Urinary bladder (tissue), 4 donors: ENCODE measurements around the gene C9orf152. TPM values are rescaled to one million over a fixed set of nuclear protein-coding genes. Genes with fewer than 3 reads are reported as not detected.

Experiments
- DNase-seq: peaks from one replicate; pipeline ENCODE4 v3.0.0-alpha.2; 2015; ENCODE audit errors: extremely low spot score
- H3K27ac ChIP-seq: one replicate; pipeline ENCODE4 v1.5.1; 2013; ENCODE audit warnings: low read depth, mild to moderate bottlenecking, moderate library complexity
- H3K36me3 ChIP-seq: one replicate; pipeline ENCODE4 v1.6.1; 2013; ENCODE audit warnings: mild to moderate bottlenecking, moderate library complexity; ENCODE audit not compliant: insufficient read depth
- H3K4me1 ChIP-seq: one replicate; pipeline ENCODE4 v1.6.1; 2013; ENCODE audit warnings: mild to moderate bottlenecking, moderate library complexity; ENCODE audit not compliant: insufficient read depth
- H3K4me3 ChIP-seq: one replicate; pipeline ENCODE4 v1.5.1; 2013; ENCODE audit warnings: low read depth, low read length
- WGBS: extraction: QIAGEN DNeasy Blood & Tissue Kit; methylation state at CpG from one replicate; pipeline ENCODE4 v1.1.7; 2013; 5-methylcytosine and 5-hydroxymethylcytosine counted together
- polyA plus RNA-seq: library from polyadenylated mRNA; stranded (reverse); fragments of 200-250 nt; gene quantifications from one replicate; pipeline ENCODE4 v1.2.3, GENCODE V29; 2013
- total RNA-seq: library from RNA; depleted of rRNA; stranded (reverse); fragments of >200 nt; gene quantifications from one replicate; pipeline ENCODE4 v1.2.3, GENCODE V29; 2014
- donor health status: healthy with polysubstance abuse.
- donor health status: healthy.

Gene C9orf152
- total and polyA plus RNA-seq, 2 donors = 0.16 to 0.32 TPM

GRCh38 chr9:110183208-110184145 lies 24.5 kb downstream of the C9orf152 start:
- no peak overlapping the region for H3K27ac ChIP-seq
- WGBS = 75% methylated on average over 7 of the region's 7 CpGs
- DNase-seq = no peak
- H3K4me3 ChIP-seq = no peak overlapping the region
- peaks cover 1% of the 10 kb centered on the region for H3K4me1 ChIP-seq
- no peaks in the 10 kb centered on the region for H3K36me3 ChIP-seq

- no peak overlapping the region for H3K4me3 ChIP-seq
- DNase-seq = no peak
- H3K4me1 ChIP-seq = peaks cover 1% of the 10 kb centered on the region
- H3K27ac ChIP-seq = no peak overlapping the region
- no peaks in the 10 kb centered on the region for H3K36me3 ChIP-seq
- WGBS = 70% methylated on average over 7 of the region's 7 CpGs
These were observed 27.2 kb downstream of the C9orf152 start for GRCh38 chr9:110180511-110181434.

GRCh38 chr9:110179734-110180133 lies 28.2 kb downstream of the C9orf152 start:
- 85% methylated on average over 4 of the region's 4 CpGs for WGBS
- DNase-seq = no peak
- Histone ChIP-seq H3K36me3 (no peaks in the 10 kb centered on the region), H3K4me3 (no peak overlapping the region), H3K4me1 (peaks cover 1% of the 10 kb centered on the region), H3K27ac (no peak overlapping the region)

- DNase-seq = no peak
- Histone ChIP-seq H3K4me3 (no peak overlapping the region), H3K36me3 (no peaks in the 10 kb centered on the region), H3K27ac (no peak overlapping the region), H3K4me1 (peaks cover 1% of the 10 kb centered on the region)
- WGBS = 61% methylated on average over 1 of the region's 1 CpG
These were observed 29.7 kb downstream of the C9orf152 start for GRCh38 chr9:110178281-110178680.

- Histone ChIP-seq H3K36me3 (no peaks in the 10 kb centered on the region), H3K27ac (no peak overlapping the region), H3K4me3 (no peak overlapping the region), H3K4me1 (no peaks in the 10 kb centered on the region)
- no peak for DNase-seq
- WGBS = 93% methylated on average over 4 of the region's 4 CpGs
These were observed 32.5 kb downstream of the C9orf152 start for GRCh38 chr9:110175275-110175968.

GRCh38 chr9:110173322-110173642 lies 34.7 kb downstream of the C9orf152 start:
- no peak overlapping the region for H3K4me3 ChIP-seq
- WGBS = 50% methylated on average over 7 of the region's 7 CpGs
- H3K4me1 ChIP-seq = no peaks in the 10 kb centered on the region
- no peak for DNase-seq
- H3K36me3 ChIP-seq = no peaks in the 10 kb centered on the region
- no peak overlapping the region for H3K27ac ChIP-seq

- WGBS = 96% methylated on average over 9 of the region's 9 CpGs
- H3K4me1 ChIP-seq = no peaks in the 10 kb centered on the region
- no peak for DNase-seq
- no peak overlapping the region for H3K27ac ChIP-seq
- no peaks in the 10 kb centered on the region for H3K36me3 ChIP-seq
- H3K4me3 ChIP-seq = no peak overlapping the region
These were observed 37.4 kb downstream of the C9orf152 start for GRCh38 chr9:110170357-110171257.

GRCh38 chr9:110168486-110168885 lies 39.5 kb downstream of the C9orf152 start:
- 85% methylated on average over 5 of the region's 5 CpGs for WGBS
- Histone ChIP-seq H3K4me1 (no peaks in the 10 kb centered on the region), H3K4me3 (no peak overlapping the region), H3K27ac (no peak overlapping the region), H3K36me3 (no peaks in the 10 kb centered on the region)
- DNase-seq = no peak

- no peaks in the 10 kb centered on the region for H3K36me3 ChIP-seq
- no peaks in the 10 kb centered on the region for H3K4me1 ChIP-seq
- no peak for DNase-seq
- no peak overlapping the region for H3K4me3 ChIP-seq
- H3K27ac ChIP-seq = no peak overlapping the region
- WGBS = 85% methylated on average over 4 of the region's 4 CpGs
These were observed 46.0 kb downstream of the C9orf152 start for GRCh38 chr9:110161940-110162339.

- Histone ChIP-seq H3K4me3 (no peak overlapping the region), H3K4me1 (no peaks in the 10 kb centered on the region), H3K27ac (no peak overlapping the region), H3K36me3 (no peaks in the 10 kb centered on the region)
- DNase-seq = no peak
- 91% methylated on average over 7 of the region's 7 CpGs for WGBS
These were observed 47.3 kb downstream of the C9orf152 start for GRCh38 chr9:110160685-110161084.

- H3K4me1 ChIP-seq = no peaks in the 10 kb centered on the region
- WGBS = 100% methylated on average over 1 of the region's 1 CpG
- no peak for DNase-seq
- no peaks in the 10 kb centered on the region for H3K36me3 ChIP-seq
- H3K27ac ChIP-seq = no peak overlapping the region
- no peak overlapping the region for H3K4me3 ChIP-seq
These were observed 47.8 kb downstream of the C9orf152 start for GRCh38 chr9:110160123-110160522.

- DNase-seq = no peak
- Histone ChIP-seq H3K4me1 (no peaks in the 10 kb centered on the region), H3K36me3 (no peaks in the 10 kb centered on the region), H3K4me3 (no peak overlapping the region), H3K27ac (no peak overlapping the region)
- 53% methylated on average over 9 of the region's 9 CpGs for WGBS
These were observed 49.9 kb downstream of the C9orf152 start for GRCh38 chr9:110157823-110158664.
